Astrocyte (in vitro differentiated cells and primary cell): ENCODE results near the gene ITGA8.

Experiments used
- EZH2 ChIP-seq: IDR thresholded peaks from 2 replicates; pipeline ENCODE4 v1.6.1; 2012; ENCODE audit warnings: mild to moderate bottlenecking, low read length, inconsistent platforms; ENCODE audit not compliant: insufficient read depth
- TF ChIP-seq, protein P1 (sequence below): IDR thresholded peaks from 2 replicates; pipeline ENCODE4 v1.5.1; 2011; ENCODE audit warnings: low read depth, mild to moderate bottlenecking, inconsistent platforms, low read length, moderate library complexity; ENCODE audit not compliant: insufficient read depth

DNA sequence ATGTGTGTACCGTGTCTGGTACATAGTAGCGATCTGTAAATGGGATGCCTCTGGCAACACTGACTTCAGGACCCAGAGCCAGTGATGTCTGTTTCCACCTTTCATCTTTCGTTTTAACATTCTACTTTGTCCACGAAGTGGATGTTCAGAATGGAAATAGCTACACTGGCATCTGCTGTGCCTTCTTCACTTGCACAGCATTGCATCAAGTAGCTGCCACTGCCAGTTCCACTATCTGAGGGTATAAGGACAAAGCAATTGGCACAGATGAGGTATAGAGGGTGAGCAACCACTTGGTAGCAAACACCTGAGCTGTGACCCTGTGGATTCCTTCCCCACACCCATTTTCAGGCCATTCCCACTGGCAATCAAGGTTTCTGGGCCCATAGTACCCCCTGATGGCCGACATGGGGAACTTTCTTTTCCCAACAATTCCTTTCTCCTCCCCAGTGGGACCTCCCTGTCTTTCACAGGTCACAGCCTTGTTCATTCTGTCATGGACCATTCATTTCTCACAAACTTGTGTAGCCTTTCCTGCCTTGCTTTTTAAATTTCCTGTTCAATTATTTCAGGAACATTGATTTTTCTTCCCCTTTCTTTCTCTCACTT lies 4.0 kb downstream of the ITGA8 start:
- TF ChIP-seq, protein P1, sequence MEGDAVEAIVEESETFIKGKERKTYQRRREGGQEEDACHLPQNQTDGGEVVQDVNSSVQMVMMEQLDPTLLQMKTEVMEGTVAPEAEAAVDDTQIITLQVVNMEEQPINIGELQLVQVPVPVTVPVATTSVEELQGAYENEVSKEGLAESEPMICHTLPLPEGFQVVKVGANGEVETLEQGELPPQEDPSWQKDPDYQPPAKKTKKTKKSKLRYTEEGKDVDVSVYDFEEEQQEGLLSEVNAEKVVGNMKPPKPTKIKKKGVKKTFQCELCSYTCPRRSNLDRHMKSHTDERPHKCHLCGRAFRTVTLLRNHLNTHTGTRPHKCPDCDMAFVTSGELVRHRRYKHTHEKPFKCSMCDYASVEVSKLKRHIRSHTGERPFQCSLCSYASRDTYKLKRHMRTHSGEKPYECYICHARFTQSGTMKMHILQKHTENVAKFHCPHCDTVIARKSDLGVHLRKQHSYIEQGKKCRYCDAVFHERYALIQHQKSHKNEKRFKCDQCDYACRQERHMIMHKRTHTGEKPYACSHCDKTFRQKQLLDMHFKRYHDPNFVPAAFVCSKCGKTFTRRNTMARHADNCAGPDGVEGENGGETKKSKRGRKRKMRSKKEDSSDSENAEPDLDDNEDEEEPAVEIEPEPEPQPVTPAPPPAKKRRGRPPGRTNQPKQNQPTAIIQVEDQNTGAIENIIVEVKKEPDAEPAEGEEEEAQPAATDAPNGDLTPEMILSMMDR = peak; percentile 60
- no peak for TF ChIP-seq EZH2
